Measurements from ENCODE around the gene RAB3GAP2.

The RAB3GAP2 gene

GRCh38 chr1:220272047-220272840 is at the start of gene RAB3GAP2:
RAB3GAP2 (minus strand) TSS chr1:220272453; CDS start chr1:220272337, 116 bp downstream.
- peak within 1 kb of the TSS; percentile 76 for H3K4me3 ChIP-seq (replicated peaks; ENCODE audit: low read depth, low read length)
- no peaks in the 10 kb centered on the region for H3K27me3 ChIP-seq (replicated peaks; ENCODE audit: control insufficient read depth, insufficient read depth, low read length)
- peaks cover 4% of the 10 kb centered on the region; the same call in 1 of the 2 replicates for H3K36me3 ChIP-seq (ENCODE audit: control insufficient read depth, insufficient read depth, low read length)
- TF ChIP-seq CTCF (IDR thresholded peaks at IDR 0.05; ENCODE audit: insufficient read depth, low read length, poor library complexity, severe bottlenecking), result no peak
- peak; percentile 98 for DNase-seq (ENCODE audit: extremely low read depth, insufficient read length)

GRCh38 chr1:220321758-220322157 is 49.5 kb upstream of the RAB3GAP2 start:
- DNase-seq (ENCODE audit: extremely low read depth, insufficient read length), result no peak

GRCh38 chr1:220320709-220321108 is 48.5 kb upstream of the RAB3GAP2 start:
- H3K4me3 ChIP-seq (replicated peaks; ENCODE audit: low read depth, low read length), result no peak overlapping the region
- no peak for TF ChIP-seq CTCF (IDR thresholded peaks at IDR 0.05; ENCODE audit: insufficient read depth, low read length, poor library complexity, severe bottlenecking)
- DNase-seq (ENCODE audit: extremely low read depth, insufficient read length), result no peak
- no peaks in the 10 kb centered on the region for H3K27me3 ChIP-seq (replicated peaks; ENCODE audit: control insufficient read depth, insufficient read depth, low read length)
- H3K36me3 ChIP-seq (ENCODE audit: control insufficient read depth, insufficient read depth, low read length), result no peaks in the 10 kb centered on the region

More at GRCh38 chr1:220321758-220322157, 49.5 kb upstream of the RAB3GAP2 start:
- Histone ChIP-seq H3K27me3 (replicated peaks; ENCODE audit: control insufficient read depth, insufficient read depth, low read length) (no peaks in the 10 kb centered on the region), H3K4me3 (replicated peaks; ENCODE audit: low read depth, low read length) (no peak overlapping the region), H3K36me3 (ENCODE audit: control insufficient read depth, insufficient read depth, low read length) (no peaks in the 10 kb centered on the region)
- no peak for TF ChIP-seq CTCF (IDR thresholded peaks at IDR 0.05; ENCODE audit: insufficient read depth, low read length, poor library complexity, severe bottlenecking)

- no peaks in the 10 kb centered on the region for H3K36me3 ChIP-seq (ENCODE audit: control insufficient read depth, insufficient read depth, low read length)
- DNase-seq (ENCODE audit: extremely low read depth, insufficient read length), result no peak
- H3K4me3 ChIP-seq (replicated peaks; ENCODE audit: low read depth, low read length), result no peak overlapping the region
- no peaks in the 10 kb centered on the region for H3K27me3 ChIP-seq (replicated peaks; ENCODE audit: control insufficient read depth, insufficient read depth, low read length)
- no peak for TF ChIP-seq CTCF (IDR thresholded peaks at IDR 0.05; ENCODE audit: insufficient read depth, low read length, poor library complexity, severe bottlenecking)
Observed at GRCh38 chr1:220318673-220319072, 46.4 kb upstream of the RAB3GAP2 start.

GRCh38 chr1:220317161-220317560 is 44.9 kb upstream of the RAB3GAP2 start:
- Histone ChIP-seq H3K27me3 (replicated peaks; ENCODE audit: control insufficient read depth, insufficient read depth, low read length) (no peaks in the 10 kb centered on the region), H3K36me3 (ENCODE audit: control insufficient read depth, insufficient read depth, low read length) (no peaks in the 10 kb centered on the region), H3K4me3 (replicated peaks; ENCODE audit: low read depth, low read length) (no peak overlapping the region)
- no peak for DNase-seq (ENCODE audit: extremely low read depth, insufficient read length)
- TF ChIP-seq CTCF (IDR thresholded peaks at IDR 0.05; ENCODE audit: insufficient read depth, low read length, poor library complexity, severe bottlenecking), result no peak
